ENCODE measurements around the gene PYURF.

DNA sequence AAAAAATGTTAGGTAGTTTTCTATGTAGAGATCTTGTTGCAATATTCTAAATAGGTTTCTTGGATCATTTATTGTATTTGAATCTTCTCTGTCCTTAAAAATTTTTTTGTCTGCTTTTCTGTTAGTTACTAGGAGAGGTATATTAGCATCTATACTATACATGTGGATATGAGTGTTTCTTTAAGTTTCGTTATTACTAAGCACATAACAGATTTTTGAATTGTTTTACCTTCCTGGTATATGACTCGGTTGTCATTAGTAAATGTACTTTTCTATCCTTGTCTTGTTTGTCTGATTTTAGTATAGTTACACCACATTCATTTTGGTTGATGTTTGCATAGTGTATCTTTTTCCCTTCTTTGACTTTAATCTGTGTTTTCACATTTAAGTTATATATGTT, 20.2 kb downstream of the PYURF start:
- TF ChIP-seq, protein P1, sequence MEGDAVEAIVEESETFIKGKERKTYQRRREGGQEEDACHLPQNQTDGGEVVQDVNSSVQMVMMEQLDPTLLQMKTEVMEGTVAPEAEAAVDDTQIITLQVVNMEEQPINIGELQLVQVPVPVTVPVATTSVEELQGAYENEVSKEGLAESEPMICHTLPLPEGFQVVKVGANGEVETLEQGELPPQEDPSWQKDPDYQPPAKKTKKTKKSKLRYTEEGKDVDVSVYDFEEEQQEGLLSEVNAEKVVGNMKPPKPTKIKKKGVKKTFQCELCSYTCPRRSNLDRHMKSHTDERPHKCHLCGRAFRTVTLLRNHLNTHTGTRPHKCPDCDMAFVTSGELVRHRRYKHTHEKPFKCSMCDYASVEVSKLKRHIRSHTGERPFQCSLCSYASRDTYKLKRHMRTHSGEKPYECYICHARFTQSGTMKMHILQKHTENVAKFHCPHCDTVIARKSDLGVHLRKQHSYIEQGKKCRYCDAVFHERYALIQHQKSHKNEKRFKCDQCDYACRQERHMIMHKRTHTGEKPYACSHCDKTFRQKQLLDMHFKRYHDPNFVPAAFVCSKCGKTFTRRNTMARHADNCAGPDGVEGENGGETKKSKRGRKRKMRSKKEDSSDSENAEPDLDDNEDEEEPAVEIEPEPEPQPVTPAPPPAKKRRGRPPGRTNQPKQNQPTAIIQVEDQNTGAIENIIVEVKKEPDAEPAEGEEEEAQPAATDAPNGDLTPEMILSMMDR (IDR thresholded peaks at IDR 0.05): no peak
- TF ChIP-seq, protein P2, sequence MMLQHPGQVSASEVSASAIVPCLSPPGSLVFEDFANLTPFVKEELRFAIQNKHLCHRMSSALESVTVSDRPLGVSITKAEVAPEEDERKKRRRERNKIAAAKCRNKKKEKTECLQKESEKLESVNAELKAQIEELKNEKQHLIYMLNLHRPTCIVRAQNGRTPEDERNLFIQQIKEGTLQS (CRISPR knock-in tag; conservative IDR thresholded peaks at IDR 0.05): no peak
- TF ChIP-seq, protein P3, sequence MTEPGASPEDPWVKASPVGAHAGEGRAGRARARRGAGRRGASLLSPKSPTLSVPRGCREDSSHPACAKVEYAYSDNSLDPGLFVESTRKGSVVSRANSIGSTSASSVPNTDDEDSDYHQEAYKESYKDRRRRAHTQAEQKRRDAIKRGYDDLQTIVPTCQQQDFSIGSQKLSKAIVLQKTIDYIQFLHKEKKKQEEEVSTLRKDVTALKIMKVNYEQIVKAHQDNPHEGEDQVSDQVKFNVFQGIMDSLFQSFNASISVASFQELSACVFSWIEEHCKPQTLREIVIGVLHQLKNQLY (CRISPR knock-in tag; IDR thresholded peaks at IDR 0.05): no peak
- no peak for TF ChIP-seq TEAD1 (CRISPR knock-in tag; IDR thresholded peaks at IDR 0.05)
- no peak for TF ChIP-seq SMAD3 (CRISPR knock-in tag; IDR thresholded peaks at IDR 0.05; ENCODE audit: borderline replicate concordance)
- TF ChIP-seq, protein P4, sequence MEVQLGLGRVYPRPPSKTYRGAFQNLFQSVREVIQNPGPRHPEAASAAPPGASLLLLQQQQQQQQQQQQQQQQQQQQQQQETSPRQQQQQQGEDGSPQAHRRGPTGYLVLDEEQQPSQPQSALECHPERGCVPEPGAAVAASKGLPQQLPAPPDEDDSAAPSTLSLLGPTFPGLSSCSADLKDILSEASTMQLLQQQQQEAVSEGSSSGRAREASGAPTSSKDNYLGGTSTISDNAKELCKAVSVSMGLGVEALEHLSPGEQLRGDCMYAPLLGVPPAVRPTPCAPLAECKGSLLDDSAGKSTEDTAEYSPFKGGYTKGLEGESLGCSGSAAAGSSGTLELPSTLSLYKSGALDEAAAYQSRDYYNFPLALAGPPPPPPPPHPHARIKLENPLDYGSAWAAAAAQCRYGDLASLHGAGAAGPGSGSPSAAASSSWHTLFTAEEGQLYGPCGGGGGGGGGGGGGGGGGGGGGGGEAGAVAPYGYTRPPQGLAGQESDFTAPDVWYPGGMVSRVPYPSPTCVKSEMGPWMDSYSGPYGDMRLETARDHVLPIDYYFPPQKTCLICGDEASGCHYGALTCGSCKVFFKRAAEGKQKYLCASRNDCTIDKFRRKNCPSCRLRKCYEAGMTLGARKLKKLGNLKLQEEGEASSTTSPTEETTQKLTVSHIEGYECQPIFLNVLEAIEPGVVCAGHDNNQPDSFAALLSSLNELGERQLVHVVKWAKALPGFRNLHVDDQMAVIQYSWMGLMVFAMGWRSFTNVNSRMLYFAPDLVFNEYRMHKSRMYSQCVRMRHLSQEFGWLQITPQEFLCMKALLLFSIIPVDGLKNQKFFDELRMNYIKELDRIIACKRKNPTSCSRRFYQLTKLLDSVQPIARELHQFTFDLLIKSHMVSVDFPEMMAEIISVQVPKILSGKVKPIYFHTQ (CRISPR knock-in tag; IDR thresholded peaks at IDR 0.05): no peak
- TF ChIP-seq, protein P5, sequence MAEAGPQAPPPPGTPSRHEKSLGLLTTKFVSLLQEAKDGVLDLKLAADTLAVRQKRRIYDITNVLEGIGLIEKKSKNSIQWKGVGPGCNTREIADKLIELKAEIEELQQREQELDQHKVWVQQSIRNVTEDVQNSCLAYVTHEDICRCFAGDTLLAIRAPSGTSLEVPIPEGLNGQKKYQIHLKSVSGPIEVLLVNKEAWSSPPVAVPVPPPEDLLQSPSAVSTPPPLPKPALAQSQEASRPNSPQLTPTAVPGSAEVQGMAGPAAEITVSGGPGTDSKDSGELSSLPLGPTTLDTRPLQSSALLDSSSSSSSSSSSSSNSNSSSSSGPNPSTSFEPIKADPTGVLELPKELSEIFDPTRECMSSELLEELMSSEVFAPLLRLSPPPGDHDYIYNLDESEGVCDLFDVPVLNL (CRISPR knock-in tag; IDR thresholded peaks at IDR 0.05; ENCODE audit: borderline replicate concordance, low read depth): no peak
- no peak for TF ChIP-seq CREB1 (CRISPR knock-in tag; IDR thresholded peaks at IDR 0.05)
- no peak for TF ChIP-seq SP1 (CRISPR knock-in tag; conservative IDR thresholded peaks at IDR 0.05)
- TF ChIP-seq, protein P6, sequence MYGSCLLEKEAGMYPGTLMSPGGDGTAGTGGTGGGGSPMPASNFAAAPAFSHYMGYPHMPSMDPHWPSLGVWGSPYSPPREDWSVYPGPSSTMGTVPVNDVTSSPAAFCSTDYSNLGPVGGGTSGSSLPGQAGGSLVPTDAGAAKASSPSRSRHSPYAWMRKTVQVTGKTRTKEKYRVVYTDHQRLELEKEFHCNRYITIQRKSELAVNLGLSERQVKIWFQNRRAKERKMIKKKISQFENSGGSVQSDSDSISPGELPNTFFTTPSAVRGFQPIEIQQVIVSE (CRISPR knock-in tag; IDR thresholded peaks at IDR 0.05; ENCODE audit: borderline replicate concordance): no peak
- TF ChIP-seq NR1H2 (CRISPR knock-in tag; IDR thresholded peaks at IDR 0.05): no peak
- TF ChIP-seq, protein P7, sequence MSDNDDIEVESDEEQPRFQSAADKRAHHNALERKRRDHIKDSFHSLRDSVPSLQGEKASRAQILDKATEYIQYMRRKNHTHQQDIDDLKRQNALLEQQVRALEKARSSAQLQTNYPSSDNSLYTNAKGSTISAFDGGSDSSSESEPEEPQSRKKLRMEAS (CRISPR knock-in tag; IDR thresholded peaks at IDR 0.05): no peak

All from WTC11 (cell line).